Sigmoid colon (tissue), 7 donors: ENCODE results near the gene EPM2AIP1. TPM values are rescaled to one million over a fixed set of nuclear protein-coding genes. Genes with fewer than 3 reads are reported as not detected.

Source experiments
- DNase-seq: peaks from one replicate; pipeline ENCODE4 v3.0.0-alpha.2; 2019
- H3K27ac ChIP-seq, 4 donors: fragments of 200-600 bp; sonication (generic); one replicate each; pipeline ENCODE4 v1.5.1; 2016 to 2019; ENCODE audit warnings: mild to moderate bottlenecking in 1 of 4
- H3K27me3 ChIP-seq, 3 donors: fragments of 200-600 bp; sonication (generic); one replicate each; pipeline ENCODE4 v1.5.1; 2019; ENCODE audit warnings: mild to moderate bottlenecking in 1 of 3
- H3K36me3 ChIP-seq, 4 donors: fragments of 200-600 bp; sonication (generic); one replicate each; pipeline ENCODE4 v1.5.1; 2016 to 2019
- H3K4me1 ChIP-seq, 4 donors: fragments of 200-600 bp; sonication (generic); one replicate each; pipeline ENCODE4 v1.5.1; 2017 to 2019
- H3K4me3 ChIP-seq, 4 donors: fragments of 200-600 bp; sonication (generic); one replicate each; pipeline ENCODE4 v1.5.1; 2017 to 2019; ENCODE audit warnings: mild to moderate bottlenecking in 2 of 4, moderate library complexity in 1 of 4
- H3K9me3 ChIP-seq, 4 donors: fragments of 200-600 bp in 3 of 4; sonication (generic) in 3 of 4; one replicate each; pipeline versions ENCODE4 v1.5.1 to v1.6.1; 2013 to 2019
- CTCF ChIP-seq, 4 experiments: fragments of 450-650 bp in 3 of 4; fragments of 200-600 bp in 1 of 4; IDR thresholded peaks; one replicate each; pipeline ENCODE4 v1.5.1; 2016 to 2019; ENCODE audit warnings: antibody characterized with exemption in 4 of 4, mild to moderate bottlenecking in 3 of 4, moderate library complexity in 2 of 4
- EP300 ChIP-seq, 4 donors: sonication (generic); formaldehyde crosslinking; IDR thresholded peaks; one replicate each; pipeline ENCODE4 v1.6.1; 2017; ENCODE audit warnings: antibody characterized with exemption in 4 of 4
- POLR2A ChIP-seq, 2 donors: fragments of 450-650 bp; IDR thresholded peaks; one replicate each; pipeline ENCODE4 v1.6.1; 2016; ENCODE audit warnings: antibody characterized with exemption in 2 of 2, mild to moderate bottlenecking in 2 of 2, moderate library complexity in 2 of 2
- POLR2AphosphoS5 ChIP-seq, 4 donors: sonication (generic); formaldehyde crosslinking; IDR thresholded peaks; one replicate each; pipeline ENCODE4 v1.6.1; 2017; ENCODE audit warnings: antibody characterized with exemption in 4 of 4
- WGBS, 2 donors: extraction: QIAGEN DNeasy Blood & Tissue Kit; methylation state at CpG; one replicate each; pipeline ENCODE4 v1.1.7; 2013; 5-methylcytosine and 5-hydroxymethylcytosine counted together
- intact Hi-C: fragments of 100-400 bp; cut with DNase I; formaldehyde crosslinking; loops from one replicate; pipeline ENCODE4 v1.15.1; 2023
- polyA plus RNA-seq, 3 donors: library from polyadenylated mRNA; stranded (reverse); fragments of 200-250 nt; gene quantifications; one replicate each; pipeline ENCODE4 v1.2.3, GENCODE V29; 2013
- total RNA-seq, 4 donors: library from RNA; depleted of rRNA; stranded (reverse); fragments of >200 nt; gene quantifications; one replicate each; pipeline ENCODE4 v1.1.0, GENCODE V29; 2016
- donor health status: healthy with polysubstance abuse.
- donor health status: Bipolar disorder and iron deficiency.
- donor health status: healthy.

Gene EPM2AIP1
- total and polyA plus RNA-seq, 7 donors, result 1.2 to 18.9 (median 11.8) TPM

- WGBS, 2 donors, result 96 to 97% methylated on average over 5 of the region's 5 CpGs
- H3K27ac ChIP-seq, result no peak overlapping the region
- intact Hi-C loops, result no loop called here
- H3K36me3 ChIP-seq, result peaks cover 18 to 97% (median 66%) of the 10 kb centered on the region in 4 donors
- no peaks in the 10 kb centered on the region for H3K27me3 ChIP-seq
- no peak for DNase-seq
- no peaks in the 10 kb centered on the region for H3K4me1 ChIP-seq
- no peaks in the 10 kb centered on the region for H3K9me3 ChIP-seq
- no peak overlapping the region for H3K4me3 ChIP-seq
- TF ChIP-seq POLR2A (IDR thresholded peaks at IDR 0.05) (no peak), CTCF (IDR thresholded peaks at IDR 0.05) (no peak), EP300 (IDR thresholded peaks at IDR 0.05) (no peak), POLR2AphosphoS5 (IDR thresholded peaks at IDR 0.05) (no peak)
Measured at GRCh38 chr3:37015642-37016041, 22.7 kb upstream of the EPM2AIP1 start.

- WGBS, 2 donors, result 81 to 95% methylated on average over 2 of the region's 2 CpGs
- Histone ChIP-seq H3K9me3 (no peaks in the 10 kb centered on the region), H3K36me3 (peaks cover 17 to 93% (median 60%) of the 10 kb centered on the region in 4 donors), H3K27ac (no peak overlapping the region), H3K4me3 (no peak overlapping the region), H3K27me3 (no peaks in the 10 kb centered on the region), H3K4me1 (no peaks in the 10 kb centered on the region)
- intact Hi-C loops, result no loop called here
- TF ChIP-seq POLR2A (IDR thresholded peaks at IDR 0.05) (no peak), CTCF (IDR thresholded peaks at IDR 0.05) (no peak), POLR2AphosphoS5 (IDR thresholded peaks at IDR 0.05) (no peak), EP300 (IDR thresholded peaks at IDR 0.05) (no peak)
- DNase-seq, result no peak
Measured at GRCh38 chr3:37014620-37015019, 21.7 kb upstream of the EPM2AIP1 start.

GRCh38 chr3:36993326-36994283 lies 674 bp upstream of the EPM2AIP1 start, which contains the start of gene MLH1:
MLH1 (plus strand) TSS chr3:36993518; CDS start chr3:36993548, 30 bp downstream.
- H3K27ac ChIP-seq, result peak within 1 kb of the TSS; percentile 96 to 98 (median 97)
- intact Hi-C loops, result loop anchor here (2.0 kb wide), 1 partner anchor 219 kb away; no protein-coding TSS in a partner anchor
- peak; percentile 97 for DNase-seq
- WGBS, 2 donors, result 1% methylated on average over 47 of the region's 47 CpGs
- no peaks in the 10 kb centered on the region for H3K9me3 ChIP-seq
- H3K4me1 ChIP-seq, result peaks cover 0 to 46% (median 44%) of the 10 kb centered on the region in 4 donors
- H3K36me3 ChIP-seq, result peaks cover 0 to 32% (median 10%) of the 10 kb centered on the region in 4 donors
- H3K4me3 ChIP-seq, result peak within 1 kb of the TSS; percentile 62 to 68 (median 64)
- no peaks in the 10 kb centered on the region for H3K27me3 ChIP-seq
- TF ChIP-seq POLR2A (IDR thresholded peaks at IDR 0.05), result peak; percentile 57 to 67
- peak; percentile 80 to 93 (median 88) for TF ChIP-seq POLR2AphosphoS5 (IDR thresholded peaks at IDR 0.05)
- peak in 1 of 4 donors; percentile 2 for TF ChIP-seq EP300 (IDR thresholded peaks at IDR 0.05)
- TF ChIP-seq CTCF (IDR thresholded peaks at IDR 0.05), result no peak

- TF ChIP-seq POLR2A (IDR thresholded peaks at IDR 0.05) (no peak), CTCF (IDR thresholded peaks at IDR 0.05) (no peak), POLR2AphosphoS5 (IDR thresholded peaks at IDR 0.05) (no peak), EP300 (IDR thresholded peaks at IDR 0.05) (no peak)
- Histone ChIP-seq H3K4me3 (peak overlapping the region; percentile 50 to 68 (median 63)), H3K4me1 (peaks cover 0 to 59% (median 52%) of the 10 kb centered on the region in 4 donors), H3K27ac (peak overlapping the region; percentile 96 to 98 (median 97)), H3K27me3 (no peaks in the 10 kb centered on the region), H3K36me3 (peaks cover 0 to 30% (median 2%) of the 10 kb centered on the region in 4 donors), H3K9me3 (no peaks in the 10 kb centered on the region)
- WGBS, 2 donors, result 17 to 26% methylated on average over 24 of the region's 24 CpGs
- intact Hi-C loops, result loop anchor here (2.0 kb wide), 1 partner anchor 221 kb away; no protein-coding TSS in a partner anchor
- peak; percentile 71 for DNase-seq
Measured at GRCh38 chr3:36991923-36992805, 767 bp downstream of the EPM2AIP1 start.
